ENCODE results near the gene SCRN3.
"Not testable (repeated sequence)": the region's sequence is repeated elsewhere in the genome, so short reads cannot be mapped to it uniquely, and the experiment has no call there.

SCRN3 gene, protein sequence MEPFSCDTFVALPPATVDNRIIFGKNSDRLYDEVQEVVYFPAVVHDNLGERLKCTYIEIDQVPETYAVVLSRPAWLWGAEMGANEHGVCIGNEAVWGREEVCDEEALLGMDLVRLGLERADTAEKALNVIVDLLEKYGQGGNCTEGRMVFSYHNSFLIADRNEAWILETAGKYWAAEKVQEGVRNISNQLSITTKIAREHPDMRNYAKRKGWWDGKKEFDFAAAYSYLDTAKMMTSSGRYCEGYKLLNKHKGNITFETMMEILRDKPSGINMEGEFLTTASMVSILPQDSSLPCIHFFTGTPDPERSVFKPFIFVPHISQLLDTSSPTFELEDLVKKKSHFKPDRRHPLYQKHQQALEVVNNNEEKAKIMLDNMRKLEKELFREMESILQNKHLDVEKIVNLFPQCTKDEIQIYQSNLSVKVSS

DNA sequence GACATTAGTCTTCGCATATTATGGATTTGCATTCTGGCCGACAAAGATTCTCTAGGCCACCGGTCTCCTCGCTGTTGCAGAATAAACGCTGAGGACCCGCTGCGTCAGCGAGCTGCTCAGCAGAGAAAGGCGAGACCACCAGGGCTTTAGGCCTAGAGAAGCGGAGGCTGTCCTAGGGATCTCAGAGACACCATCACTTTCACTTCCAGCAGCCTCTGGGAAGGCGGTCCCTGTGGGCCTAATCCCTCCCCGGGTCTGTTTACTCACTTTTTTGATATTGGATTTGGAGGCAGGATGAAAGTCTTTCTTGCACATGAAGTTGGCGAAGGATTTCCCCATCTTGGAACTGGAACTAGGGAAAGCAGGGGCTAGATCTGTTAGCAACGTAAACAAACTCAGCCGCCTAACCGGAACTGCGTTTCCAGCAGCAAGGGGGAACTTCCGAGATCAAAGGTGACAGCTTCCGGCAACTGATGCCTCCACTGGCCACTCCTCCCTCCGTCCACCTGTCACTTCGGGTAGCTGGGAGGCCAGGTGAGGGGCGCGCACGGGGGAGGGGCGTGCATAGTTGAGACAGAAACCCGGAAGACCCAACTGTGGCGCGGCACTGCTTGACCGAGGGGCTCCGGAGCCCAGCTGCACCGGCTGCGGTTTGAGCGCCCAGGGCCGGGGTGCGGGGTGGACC, at the start of gene SCRN3:
SCRN3 (plus strand) TSS at position 447 of the 685 bp plus-strand sequence. CDS start 2,554 bp downstream, outside the sequence.
- peak; percentile 90 to 95 for ATAC-seq

DNA sequence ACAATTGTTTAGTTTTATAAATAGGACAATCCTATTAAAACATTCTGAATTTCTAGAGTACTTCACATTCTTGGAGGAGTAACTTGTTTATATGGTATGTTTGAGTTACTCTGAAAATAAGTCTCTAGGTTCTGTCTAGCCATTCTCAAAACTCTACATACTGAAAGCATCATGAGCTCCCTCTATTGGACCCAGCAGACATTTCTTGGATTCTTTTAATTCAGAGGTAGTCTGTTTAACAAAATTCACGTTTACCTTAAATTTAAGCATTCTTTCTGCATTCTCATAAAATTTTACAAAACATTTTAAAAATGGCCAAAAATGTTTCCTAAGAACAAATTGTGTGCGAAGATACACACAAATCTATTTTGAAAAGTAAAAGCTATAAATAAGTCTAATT, 45.5 kb upstream of the SCRN3 start:
- no peak for ATAC-seq

DNA sequence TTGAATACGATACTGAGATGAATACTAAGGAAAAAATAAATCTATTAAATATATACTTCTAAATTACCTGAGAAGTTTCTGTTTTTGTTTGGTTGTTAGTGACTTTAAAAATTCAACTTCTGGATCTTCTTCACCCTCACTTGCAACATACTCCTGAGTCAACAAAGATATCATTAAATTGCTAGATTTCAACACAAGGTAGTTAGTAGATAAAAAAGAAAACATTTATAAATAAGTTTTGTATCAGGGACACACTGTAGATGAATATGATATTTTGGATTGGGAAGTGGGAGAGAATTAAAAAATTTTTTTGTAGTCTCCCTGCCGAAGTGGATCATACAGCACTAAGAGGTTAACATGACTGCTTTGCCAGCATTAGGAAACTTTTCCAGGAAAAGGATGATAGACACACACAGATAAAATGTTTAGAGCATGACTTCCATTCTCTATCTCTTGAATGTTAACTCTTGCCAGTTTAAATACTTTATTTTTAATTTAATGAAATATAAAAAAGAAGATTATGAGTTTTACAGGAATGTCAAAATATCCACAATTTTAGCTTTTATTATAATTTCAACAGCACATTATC, 44.8 kb upstream of the SCRN3 start:
- ATAC-seq = no peak

DNA sequence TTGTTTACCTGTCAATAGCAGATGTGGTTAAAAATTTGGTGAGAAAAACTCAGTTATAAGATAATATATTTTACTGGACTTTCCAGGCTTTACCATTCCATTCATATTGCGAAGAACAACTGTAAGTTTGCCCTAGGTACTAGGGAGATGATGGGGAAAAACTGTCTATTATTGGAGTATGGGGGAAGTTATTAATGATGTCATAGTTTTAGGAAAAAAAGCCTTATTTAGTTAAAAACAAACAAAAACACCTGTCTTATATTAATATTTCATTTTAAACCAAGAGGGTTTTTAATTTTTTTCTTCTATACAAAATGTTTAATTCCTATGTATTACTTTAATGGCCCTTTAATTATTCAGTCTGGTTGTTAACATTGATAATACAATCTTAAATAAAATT, 42.5 kb upstream of the SCRN3 start:
- ATAC-seq = no peak

DNA sequence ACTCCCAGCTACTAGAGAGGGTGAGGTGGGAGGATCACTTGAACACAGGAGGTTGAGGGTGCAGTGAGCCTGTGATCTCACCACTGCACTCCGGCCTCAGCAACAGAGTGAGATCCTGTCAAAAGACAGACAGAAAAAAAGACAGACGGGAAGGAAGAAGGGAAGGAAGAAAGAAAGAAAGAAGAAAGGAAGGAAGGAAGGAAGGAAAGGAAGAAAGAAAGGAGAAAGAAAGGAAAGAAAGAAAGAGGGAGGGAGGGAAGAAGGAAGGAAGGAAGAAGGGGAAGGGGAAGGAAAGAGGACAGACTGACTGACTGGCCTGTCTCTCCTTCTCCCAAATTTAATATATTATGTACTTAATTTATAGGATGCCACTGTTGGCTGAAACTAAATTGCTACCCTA, 39.2 kb upstream of the SCRN3 start:
- ATAC-seq = no peak

DNA sequence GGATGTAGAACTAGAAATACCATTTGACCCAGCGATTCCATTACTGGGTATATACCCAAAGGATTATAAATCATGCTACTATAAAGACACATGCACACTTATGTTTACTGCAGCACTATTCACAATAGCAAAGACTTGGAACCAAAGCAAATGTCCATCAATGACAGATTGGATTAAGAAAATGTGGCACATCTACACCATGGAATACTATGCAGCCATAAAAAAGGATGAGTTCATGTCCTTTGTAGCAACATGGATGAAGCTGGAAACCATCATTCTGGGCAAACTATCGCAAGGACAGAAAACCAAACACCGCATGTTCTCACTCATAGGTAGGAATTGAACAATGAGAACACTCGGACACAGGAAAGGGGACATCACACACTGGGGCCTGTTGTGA, 35.9 kb upstream of the SCRN3 start:
- not testable (repeated sequence) for ATAC-seq

DNA sequence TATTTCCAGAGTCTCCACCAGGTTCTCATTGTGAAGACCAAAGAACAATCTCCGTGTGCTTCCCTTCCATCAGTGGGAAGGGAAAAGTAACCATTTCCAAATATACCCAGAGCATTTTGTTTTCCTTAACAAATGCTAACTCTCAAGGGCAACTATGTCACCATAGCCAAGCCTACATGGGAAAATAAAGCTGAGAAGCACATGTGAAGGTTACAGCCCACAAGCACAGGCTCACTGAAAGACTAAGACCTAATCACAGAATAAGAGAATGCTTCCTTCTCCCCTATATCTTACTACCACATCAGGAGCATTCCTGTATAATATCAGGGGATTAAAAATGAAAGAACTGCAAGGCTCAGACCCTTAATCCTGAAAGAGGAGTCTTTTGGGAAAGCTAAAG, 32.6 kb upstream of the SCRN3 start:
- no peak for ATAC-seq

DNA sequence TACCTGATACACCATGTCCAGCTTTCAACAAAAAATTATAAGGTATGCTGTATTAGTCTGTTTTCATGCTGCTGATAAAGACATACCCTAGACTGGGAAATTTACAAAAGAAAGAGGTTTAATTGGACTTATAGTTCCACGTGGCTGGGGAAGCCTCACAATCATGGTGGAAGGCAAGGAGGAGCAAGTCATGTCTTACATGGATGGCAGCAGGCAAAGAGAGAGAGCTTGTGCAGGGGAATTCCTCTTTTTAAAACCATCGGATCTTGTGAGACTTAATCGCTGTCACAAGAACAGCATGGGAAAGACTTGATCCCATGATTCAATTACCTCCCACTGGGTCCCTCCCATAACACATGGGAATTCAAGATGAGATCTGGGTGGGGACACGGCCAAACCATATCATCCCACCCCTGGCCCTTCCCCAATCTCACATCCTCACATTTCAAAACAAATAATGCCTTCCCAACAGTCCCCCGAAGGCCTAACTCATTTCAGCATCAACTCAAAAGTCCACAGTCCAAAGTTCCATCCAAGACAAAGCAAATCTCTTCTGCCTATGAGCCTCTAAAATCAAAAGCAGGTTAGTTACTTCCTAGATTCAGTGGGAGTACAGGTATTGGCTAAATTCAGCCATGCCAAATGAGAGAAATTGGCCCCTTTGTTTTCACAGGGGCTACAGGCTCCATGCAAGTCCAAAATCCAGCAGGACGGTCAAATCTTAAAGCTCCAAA, 31.9 kb upstream of the SCRN3 start:
- not testable (repeated sequence) for ATAC-seq

DNA sequence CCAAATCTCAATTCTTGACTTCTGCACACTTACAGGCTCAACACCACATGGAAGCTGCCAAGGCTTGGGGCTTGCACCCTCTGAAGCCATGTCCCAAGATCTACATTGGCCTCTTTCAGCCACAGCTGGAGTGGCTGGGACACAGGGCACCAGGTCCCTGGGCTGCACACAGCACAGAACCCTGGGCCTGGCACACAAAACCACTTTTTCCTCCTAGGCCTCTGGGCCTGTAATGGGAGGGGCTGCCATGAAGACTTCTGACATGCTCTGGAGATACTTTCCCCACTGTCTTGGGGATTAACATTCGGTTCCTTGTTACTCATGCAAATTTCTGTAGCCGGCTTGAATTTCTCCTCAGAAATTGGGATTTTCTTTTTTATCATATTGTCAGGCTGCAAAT, 30.9 kb upstream of the SCRN3 start:
- ATAC-seq = no peak

DNA sequence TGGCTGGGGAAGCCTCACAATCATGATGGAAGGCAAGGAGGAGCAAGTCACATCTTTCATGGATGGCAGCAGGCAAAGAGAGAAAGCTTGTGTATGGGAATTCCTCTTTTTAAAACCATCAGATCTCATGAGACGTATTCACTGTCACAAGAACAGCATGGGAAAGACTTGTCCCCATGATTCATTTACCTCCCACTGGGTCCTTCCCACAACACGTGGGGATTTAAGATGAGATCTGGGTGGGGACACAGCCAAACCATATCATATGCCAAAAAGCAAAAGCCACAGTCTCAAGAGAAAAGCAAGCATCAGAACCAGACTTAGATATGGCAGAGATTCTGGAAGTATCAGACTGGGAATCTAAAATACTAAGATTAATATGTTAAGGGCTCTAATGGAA, 30.0 kb upstream of the SCRN3 start:
- no peak for ATAC-seq

DNA sequence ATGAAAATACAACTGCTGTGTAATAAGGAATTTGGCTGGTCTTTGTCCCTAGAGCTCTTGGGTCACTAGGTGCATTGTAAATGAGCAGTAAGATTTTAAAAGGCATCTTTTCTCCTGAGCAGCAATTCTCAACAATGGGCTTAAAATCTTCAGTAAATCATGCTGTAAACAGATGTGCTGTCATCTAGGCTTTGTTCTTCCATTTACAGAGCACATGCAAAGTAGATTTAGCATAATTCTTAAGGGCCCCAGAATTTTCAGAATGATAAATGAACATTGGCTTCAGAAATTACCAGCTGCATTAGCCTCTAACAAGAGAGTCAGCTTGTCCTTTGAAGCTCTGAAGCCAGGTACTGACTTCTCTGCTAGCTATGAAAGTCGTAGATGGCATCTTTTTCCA, 26.8 kb upstream of the SCRN3 start:
- ATAC-seq = no peak

DNA sequence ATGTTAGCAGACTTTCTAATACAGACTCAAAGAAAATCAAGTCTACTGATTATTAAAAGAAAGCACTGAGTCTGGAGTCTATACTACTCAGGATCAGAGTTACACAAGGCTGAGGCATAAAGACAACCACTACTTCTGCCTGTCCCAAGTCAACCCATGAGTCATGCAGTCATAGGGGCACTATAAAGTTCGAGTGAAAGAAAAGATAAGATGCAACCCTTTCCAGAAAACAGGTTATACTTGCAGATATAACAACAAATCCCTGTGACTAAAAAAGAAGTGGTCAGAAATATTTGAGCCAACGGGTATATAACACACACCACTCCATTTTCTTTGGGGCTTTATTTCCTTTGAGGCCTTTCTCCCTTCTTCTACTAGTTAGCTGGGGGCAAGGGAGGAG, 18.6 kb upstream of the SCRN3 start:
- ATAC-seq = no peak

DNA sequence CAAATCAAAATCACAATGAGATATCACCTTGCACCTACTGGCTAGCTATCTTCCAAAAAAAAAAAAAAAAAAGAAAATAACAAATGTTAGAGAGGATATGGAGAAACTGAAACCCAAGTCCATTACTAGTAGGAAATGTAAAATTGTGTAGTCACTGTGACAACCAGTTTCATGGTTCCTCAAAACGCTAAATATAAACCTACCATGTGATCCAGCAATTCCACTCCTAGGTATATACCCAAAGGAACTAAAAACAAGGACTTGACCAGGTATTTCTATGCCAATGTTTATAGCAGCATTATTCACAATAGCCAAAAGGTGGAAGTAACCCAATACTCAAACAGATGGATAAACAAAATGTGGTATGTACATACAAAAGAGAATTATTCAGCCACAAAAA, 11.7 kb upstream of the SCRN3 start:
- peak in 1 of 2 donors; percentile 17 for ATAC-seq

DNA sequence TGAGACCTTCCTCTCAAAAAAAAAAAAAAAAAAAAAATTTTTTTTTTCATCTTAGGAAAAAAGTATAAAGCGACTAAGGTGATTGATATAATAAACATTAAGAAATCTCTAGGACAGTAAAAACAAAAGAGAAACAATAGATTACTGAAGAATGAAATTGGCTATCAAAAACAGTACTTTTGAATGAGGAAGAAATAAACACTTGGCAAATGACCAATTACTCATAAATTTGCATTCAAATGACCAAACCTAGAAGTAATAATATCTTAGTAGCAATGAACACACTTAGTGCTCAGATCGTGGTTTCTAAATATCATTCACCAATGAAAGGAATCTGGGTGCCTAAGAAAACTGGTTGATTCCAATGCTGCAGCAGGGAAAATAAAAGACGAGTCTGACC, 10.3 kb upstream of the SCRN3 start:
- no peak for ATAC-seq

DNA sequence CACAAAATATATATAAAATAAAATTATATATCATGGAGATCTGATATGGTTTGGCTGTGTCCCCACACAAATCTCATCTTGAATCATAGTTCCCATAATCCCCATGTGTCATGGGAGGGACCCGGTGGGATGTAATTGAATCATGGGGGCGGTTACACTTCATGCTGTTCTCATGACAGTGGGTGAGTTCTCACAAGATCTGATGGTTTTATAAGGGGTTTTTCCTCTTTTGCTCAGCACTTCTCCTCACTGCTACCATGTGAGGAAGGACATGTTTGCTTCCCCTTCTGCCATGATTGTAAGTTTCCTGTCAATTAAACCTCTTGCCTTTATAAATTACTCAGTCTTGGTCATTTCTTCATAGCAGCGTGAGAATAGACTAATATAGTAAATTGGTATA, 6.8 kb upstream of the SCRN3 start:
- ATAC-seq = not testable (repeated sequence)

DNA sequence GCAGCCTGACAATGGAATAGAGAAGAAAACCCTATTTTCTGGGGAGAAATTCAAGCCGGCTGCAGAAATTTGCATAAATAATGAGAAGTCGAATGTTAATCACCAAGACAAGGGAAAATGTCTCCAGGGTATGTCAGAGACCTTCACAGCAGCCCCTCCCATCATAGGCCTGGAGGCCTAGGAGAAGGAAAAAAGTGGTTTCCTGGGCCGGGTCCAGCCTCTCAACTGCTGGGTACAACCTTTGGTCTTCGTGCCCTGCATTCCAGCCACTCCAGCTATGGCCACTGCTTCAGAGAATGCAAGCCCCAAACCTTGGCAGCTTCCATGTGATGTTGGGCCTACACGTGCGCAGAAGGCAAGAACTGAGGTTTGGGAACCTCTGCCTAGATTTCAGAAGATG, 6.0 kb upstream of the SCRN3 start:
- ATAC-seq = no peak

DNA sequence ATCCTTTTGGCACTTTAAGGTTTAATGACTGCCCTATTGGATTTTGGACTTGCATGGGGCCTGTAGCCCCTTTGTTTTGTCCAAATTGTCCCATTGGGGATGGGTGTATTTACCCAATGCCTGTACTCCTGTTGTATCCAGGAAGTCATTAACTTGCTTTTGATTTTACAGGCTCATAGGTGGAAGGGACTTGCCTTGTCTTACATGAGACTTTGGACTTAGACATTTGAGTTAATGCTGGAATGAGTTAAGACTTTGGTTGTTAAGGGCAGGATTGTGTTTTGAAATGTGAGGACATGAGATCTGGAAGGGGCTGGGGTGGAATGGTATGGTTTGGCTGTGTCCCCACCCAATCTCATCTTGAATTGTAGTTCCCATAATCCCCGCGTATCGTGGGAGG, 5.2 kb upstream of the SCRN3 start:
- ATAC-seq = not testable (repeated sequence)

DNA sequence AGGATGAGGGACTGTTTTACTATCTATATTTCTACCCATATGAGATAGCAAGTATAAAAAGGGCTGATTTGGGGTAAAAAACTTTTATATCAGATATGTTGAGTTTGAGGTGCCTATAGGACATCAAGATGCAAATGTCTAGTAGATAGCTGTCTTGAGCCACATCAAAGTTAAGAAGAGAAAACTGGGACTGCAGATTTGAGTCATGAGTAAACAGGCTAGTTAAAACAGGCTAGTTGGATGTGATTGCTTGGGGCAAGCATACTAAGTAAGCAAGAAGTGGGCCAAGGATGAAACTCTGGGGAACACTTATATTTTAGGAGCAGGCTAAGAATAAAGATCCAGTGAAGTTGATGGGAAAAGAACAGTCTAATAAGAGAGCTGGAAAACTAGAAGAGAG, 2.8 kb upstream of the SCRN3 start:
- ATAC-seq = no peak

DNA sequence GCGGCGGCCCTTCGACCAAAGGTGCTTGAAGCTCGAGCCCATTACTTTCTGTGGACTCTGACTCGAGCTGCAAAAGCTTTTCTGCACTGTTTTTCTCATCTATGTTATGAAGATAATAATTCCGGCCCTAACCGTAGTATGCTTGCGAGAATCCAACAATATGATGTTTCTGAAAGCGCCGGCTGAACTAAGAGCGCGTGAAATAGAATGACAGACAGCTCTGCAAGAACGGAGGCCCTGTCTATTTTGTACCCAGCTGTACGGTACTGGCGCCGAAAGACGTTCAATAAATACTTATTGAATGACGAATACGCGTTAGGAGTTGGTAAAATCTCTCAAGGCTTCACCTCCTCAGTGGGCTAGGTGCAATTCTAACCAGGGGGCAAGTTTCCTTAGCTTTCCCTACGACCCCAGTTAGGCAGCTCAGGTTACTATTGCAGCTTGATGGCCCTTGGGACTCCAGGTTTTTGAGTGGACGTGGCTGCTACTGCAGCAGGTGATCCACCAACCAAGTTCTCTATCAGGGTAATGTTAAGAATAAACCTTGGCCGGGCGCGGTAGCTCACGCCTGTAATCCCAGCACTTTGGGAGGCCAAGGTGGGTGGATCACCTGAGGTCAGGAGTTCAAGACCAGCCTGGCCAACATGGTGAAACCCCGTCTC, 570 bp downstream of the SCRN3 start:
- ATAC-seq = peak; percentile 24 to 29

DNA sequence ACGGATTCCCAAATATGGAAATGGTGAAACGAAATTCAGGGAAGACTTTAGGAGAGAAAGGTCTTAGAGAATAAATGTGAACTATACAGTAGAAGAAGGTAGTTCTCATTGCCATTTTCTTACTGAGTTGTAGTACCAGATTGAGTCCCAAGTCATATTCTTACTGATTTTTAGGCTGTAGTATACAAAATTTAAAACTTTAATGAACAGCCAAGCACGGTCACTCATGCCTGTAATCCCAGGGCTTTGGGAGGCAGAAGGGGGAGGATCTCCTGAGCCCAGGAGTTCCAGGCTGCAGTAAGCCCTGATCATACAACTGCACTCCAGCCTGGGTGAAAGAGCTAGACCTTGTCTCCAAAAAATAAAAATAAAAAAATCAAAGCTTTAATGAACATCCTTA, 2.2 kb downstream of the SCRN3 start:
- no peak for ATAC-seq

DNA sequence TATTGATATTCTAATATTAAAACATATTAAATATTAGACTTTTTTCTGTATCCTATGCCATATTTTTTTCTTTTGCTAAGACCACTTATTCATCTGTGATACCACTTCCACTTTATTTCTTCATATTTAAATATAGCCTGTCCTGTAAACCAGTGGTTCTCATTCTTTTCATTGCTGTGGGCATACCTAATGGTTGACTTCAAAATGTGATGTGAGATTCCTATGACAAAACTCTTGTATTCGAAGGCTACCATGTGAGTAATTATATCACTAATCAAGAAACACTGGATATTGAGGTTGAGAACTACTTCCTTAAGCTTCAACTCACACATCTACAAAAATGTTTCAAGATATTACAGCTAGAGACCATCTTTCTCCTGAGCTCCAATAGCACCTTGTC, 3.6 kb downstream of the SCRN3 start:
- ATAC-seq = no peak

DNA sequence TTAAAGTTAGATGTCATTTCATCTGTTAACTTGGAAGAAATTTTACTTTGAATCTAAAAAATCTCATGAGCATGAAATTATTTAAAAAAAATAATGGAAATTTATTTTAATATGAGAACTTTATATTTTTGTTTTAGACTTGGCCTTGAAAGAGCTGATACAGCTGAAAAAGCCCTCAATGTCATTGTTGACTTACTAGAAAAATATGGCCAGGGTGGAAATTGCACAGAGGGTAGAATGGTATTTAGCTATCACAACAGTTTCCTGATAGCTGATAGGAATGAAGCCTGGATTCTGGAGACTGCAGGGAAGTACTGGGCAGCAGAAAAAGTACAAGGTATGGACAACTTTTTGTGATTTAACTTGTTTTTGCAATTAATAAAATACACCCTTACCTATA, 5.3 kb downstream of the SCRN3 start:
- no peak for ATAC-seq

DNA sequence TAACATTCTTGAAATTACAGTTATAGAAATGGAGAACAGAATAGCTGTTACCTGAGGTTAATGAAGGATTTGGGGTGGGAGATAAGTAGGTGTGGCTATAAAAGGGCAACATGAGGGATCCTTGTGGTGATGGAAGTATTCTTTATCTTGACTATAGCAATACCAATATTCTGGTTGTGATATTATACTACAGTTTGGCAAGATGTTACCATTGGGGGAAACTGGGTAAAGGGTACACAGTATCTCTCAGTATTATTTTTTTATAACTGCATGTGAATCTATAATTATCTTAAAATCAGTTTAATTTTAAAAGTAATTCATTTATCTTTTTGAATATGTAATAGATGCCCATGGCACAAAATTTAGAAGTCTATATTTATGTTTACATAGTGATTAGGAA, 8.1 kb downstream of the SCRN3 start:
- no peak for ATAC-seq
